GM12872 (cell line): ENCODE results near the gene PHF10.

ENCODE experiments used
- CTCF ChIP-seq: IDR thresholded peaks from 3 replicates; pipeline ENCODE4 v1.5.1; 2011; ENCODE audit warnings: low read depth, mild to moderate bottlenecking, low read length, moderate library complexity; ENCODE audit not compliant: insufficient read depth

The PHF10 gene

GRCh38 chr6:169691260-169691659, 33.0 kb downstream of the PHF10 start:
- TF ChIP-seq CTCF = no peak

- no peak for TF ChIP-seq CTCF
Measured at GRCh38 chr6:169689287-169689686, 35.0 kb downstream of the PHF10 start.

- TF ChIP-seq CTCF = no peak
Measured at GRCh38 chr6:169685860-169686259, 38.4 kb downstream of the PHF10 start.

GRCh38 chr6:169684056-169684455, 40.2 kb downstream of the PHF10 start:
- TF ChIP-seq CTCF = no peak

- no peak for TF ChIP-seq CTCF
Measured at GRCh38 chr6:169678342-169678741, 46.0 kb downstream of the PHF10 start.

- no peak for TF ChIP-seq CTCF
Measured at GRCh38 chr6:169677096-169677495, 47.2 kb downstream of the PHF10 start.

- TF ChIP-seq CTCF = no peak
Measured at GRCh38 chr6:169675011-169675410, 49.3 kb downstream of the PHF10 start.

- TF ChIP-seq CTCF = no peak
Measured at GRCh38 chr6:169671563-169671962, 52.7 kb downstream of the PHF10 start.
